Stimulated activated CD8-positive, alpha-beta memory T cell treated with anti-CD3 and anti-CD28 coated beads, Interleukin-7, amount 100 ng/mL, for 24 hours (primary cell): ENCODE data around the gene GRID2.
"Not testable (repeated sequence)": the region's sequence is repeated elsewhere in the genome, so short reads cannot be mapped to it uniquely, and the experiment has no call there.

Experiments used
- DNase-seq: peaks from one replicate; pipeline ENCODE4 v3.0.0-alpha.2; 2020; ENCODE audit warnings: low read depth

GRID2 gene

GRCh38 chr4:92303621-92304027 is at the start of gene GRID2:
GRID2 (plus strand) TSS chr4:92303966.
- DNase-seq, result no peak

DNA sequence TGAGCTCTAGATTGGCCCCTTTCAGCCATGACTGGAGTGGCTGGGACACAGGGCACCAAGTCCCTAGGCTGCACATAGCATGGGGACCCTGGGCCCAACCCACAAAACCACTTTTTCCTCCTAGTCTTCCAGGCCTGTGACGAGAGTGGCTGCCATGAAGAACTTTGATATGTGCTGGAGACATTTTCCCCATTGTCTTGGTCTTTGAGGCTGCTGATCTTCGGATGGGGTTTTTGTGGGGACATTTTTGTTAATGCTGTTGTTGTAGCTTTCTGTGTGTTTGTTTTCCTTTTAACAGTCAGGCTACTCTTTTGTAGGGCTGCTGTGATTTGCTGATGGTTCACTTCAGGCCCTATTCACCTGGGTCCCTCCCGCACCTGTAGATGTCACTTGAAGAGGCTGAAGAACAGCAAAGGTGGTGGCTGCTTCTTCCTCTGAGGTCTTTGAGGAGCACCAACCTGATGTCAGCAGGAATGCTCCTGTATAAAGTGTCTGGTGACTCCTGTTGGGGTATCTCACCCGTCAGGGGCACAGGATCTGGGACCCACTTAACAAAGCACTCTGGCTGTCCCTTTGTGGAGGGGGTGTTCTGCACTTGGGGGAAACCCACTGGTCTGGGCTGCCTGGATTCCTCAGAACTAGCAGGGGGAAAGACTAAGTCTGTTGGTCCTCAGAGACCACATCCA is 49.6 kb upstream of the GRID2 start:
- DNase-seq, result no peak

- DNase-seq, result no peak
These were observed 48.9 kb upstream of the GRID2 start for GRCh38 chr4:92254767-92255442.

- no peak for DNase-seq
These were observed 47.9 kb upstream of the GRID2 start for GRCh38 chr4:92255920-92256244.

DNA sequence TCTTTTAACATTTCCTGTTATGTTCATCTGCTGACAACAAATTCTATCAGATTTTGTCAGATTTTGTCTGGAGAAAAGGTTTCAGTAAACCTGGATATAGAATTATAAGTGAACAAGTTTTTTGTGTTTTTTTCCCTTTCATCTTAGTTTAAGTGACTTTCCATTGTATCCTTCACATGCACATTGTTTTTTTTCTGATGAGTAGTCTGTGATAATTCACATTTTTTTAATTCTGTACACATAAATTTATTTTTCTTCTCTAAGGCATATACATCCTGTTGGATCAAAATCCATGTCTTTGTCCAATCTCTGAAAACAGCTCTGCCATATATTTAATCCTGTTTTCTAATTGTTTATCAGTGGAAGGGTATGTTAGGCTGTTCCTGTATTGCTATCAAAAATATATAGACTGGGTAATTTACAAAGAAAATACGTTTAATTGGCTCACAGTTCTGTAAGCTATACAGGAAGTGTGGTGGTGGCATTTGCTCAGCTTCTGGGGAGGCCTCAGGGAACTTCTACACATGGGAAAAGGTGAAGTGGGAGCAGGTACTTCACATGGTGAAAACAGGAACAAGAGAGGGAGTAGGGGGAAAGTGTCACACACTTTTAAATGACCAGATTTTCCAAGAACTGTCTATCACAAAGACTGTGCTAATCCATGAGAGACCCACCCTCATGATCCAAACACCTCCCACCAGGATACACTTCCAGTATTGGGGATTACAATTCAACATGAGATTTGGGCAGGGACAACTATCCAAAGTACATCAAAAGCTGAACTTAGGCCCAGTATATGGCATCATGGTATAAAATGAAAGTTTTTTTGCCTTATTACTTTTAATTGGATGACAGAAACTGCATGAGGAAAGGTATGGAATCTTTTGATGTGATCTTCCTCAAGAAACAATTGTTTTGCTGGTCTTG is 45.6 kb upstream of the GRID2 start:
- no peak for DNase-seq

DNA sequence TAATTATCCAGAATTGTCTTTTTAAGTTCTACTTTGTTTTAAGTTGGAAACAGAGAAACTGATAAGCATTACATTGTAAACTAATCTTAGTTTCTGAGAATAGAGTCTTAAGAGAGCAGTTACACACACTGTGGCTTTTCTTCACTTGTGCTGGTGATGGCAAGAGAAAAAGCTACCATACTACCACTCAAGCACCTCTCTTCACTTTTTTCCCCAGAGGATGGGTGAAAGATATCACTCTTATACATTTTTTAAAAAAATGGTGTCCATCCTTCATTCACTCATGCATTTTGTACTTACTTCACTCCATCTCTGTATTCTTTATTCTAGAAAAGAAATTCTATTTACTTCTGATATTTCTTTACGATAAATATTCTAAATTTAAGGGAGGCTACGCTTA is 42.5 kb upstream of the GRID2 start:
- no peak for DNase-seq

GRCh38 chr4:92262371-92262770 is 41.4 kb upstream of the GRID2 start:
- DNase-seq, result no peak

- no peak for DNase-seq
These were observed 40.8 kb upstream of the GRID2 start for GRCh38 chr4:92263010-92263409.

DNA sequence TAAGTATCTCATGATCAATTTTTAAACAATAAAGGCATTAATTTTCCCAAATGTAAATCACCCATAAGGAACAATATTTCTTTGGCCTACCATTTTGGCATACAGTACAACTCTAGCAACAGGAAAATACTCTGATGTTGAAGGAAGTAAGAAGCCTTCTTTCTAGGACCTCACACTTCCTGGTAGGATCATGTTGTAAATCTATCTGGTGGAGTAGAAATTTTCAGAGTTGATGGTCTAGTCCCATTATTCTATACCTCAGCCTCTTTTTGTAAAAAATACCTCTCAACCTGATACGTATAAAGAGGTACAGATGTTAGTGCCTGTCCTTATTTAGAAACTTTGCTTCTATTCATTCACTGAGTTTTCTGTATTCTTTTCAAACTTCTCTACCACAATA is 40.2 kb upstream of the GRID2 start:
- no peak for DNase-seq

- no peak for DNase-seq
These were observed 39.6 kb upstream of the GRID2 start for GRCh38 chr4:92264163-92264562.

DNA sequence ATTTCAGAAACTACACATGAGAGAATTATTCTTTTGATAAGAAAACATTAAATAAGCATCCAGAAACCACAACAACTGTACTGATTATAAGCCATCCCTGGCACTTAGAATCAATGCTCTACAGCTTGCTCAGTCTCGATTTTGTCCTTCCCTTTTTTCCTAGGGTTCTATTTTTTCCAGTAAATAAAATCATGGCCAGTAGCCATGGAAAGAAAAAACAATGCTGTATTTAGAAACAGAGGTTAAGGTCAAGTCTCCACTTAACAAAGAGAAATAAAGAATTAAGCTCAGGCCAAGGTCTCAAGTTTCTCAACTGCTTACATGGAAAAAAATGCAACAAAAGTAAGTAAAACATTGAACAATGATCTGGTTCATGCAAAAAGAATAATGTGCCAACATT is 38.7 kb upstream of the GRID2 start:
- DNase-seq, result no peak

GRCh38 chr4:92265798-92266197 is 38.0 kb upstream of the GRID2 start:
- no peak for DNase-seq

GRCh38 chr4:92266521-92266920 is 37.2 kb upstream of the GRID2 start:
- DNase-seq, result no peak

- DNase-seq, result no peak
These were observed 35.1 kb upstream of the GRID2 start for GRCh38 chr4:92268642-92269041.

- no peak for DNase-seq
These were observed 32.9 kb upstream of the GRID2 start for GRCh38 chr4:92270908-92271307.

- not testable (repeated sequence) for DNase-seq
These were observed 32.2 kb upstream of the GRID2 start for GRCh38 chr4:92271551-92271950.

- not testable (repeated sequence) for DNase-seq
These were observed 26.5 kb upstream of the GRID2 start for GRCh38 chr4:92277057-92277881.

- DNase-seq, result no peak
These were observed 24.5 kb upstream of the GRID2 start for GRCh38 chr4:92279296-92279695.

- no peak for DNase-seq
These were observed 4.6 kb upstream of the GRID2 start for GRCh38 chr4:92299152-92299551.

- DNase-seq, result no peak
These were observed 355 bp downstream of the GRID2 start for GRCh38 chr4:92304121-92304520.

- no peak for DNase-seq
These were observed 840 bp downstream of the GRID2 start for GRCh38 chr4:92304606-92305005.
